K562 (cell line): ENCODE data around the gene SS18L1. TPM values are rescaled to one million over a fixed set of nuclear protein-coding genes. Genes with fewer than 3 reads are reported as not detected.
A peak's percentile ranks its signal among the peaks of the same experiment; 100 is the strongest.

Experiments used
- ATAC-seq: fragments of 200-7000 bp; cut with Tn5 transposase; 3 replicates; pipeline ENCODE4 v1.9.1; 2020; ENCODE audit warnings: moderate library complexity
- BruUV-seq: library from RNA; stranded (reverse); fragments of 400-500 nt; replicated peaks from 2 replicates; lab custom pipeline; 2021; lab: Mats Ljungman, UMichigan
- CTCF ChIA-PET: fragments of 300-600 bp; formaldehyde crosslinking; extraction: SDS; loops from one replicate; lab custom pipeline; 2021; ENCODE audit warnings: low intra/inter-chr PET ratio; lab: Yijun Ruan, JAX
- POLR2A ChIA-PET: fragments of 300-600, 350-650 bp; sonication (Branson Sonifier 250); formaldehyde crosslinking; extraction: SDS; loops from one replicate; lab custom pipeline; 2021; ENCODE audit warnings: antibody characterized with exemption, inconsistent platforms; lab: Yijun Ruan, JAX
- DNase-seq, 4 experiments: peaks; one replicate each; pipeline versions ENCODE4 v3.0.0 to v3.0.0-alpha.2; 2011 to 2018; ENCODE audit warnings: low spot score in 3 of 4, mixed read lengths in 3 of 4; ENCODE audit errors: extremely low read depth in 1 of 4
- FAIRE-seq: peaks from 2 replicates; lab custom pipeline; 2011; peaks lifted over from hg19 to GRCh38; lab: Jason Lieb, UNC
- H2AFZ ChIP-seq: 2 replicates; pipeline ENCODE4 v1.6.0; 2011; ENCODE audit warnings: low read depth, low read length, control low read depth, inconsistent platforms
- H3K27ac ChIP-seq: fragments of 200-600 bp; 3 replicates; pipeline ENCODE4 v1.8.0; 2011; ENCODE audit warnings: low read depth, mild to moderate bottlenecking, control low read depth, inconsistent platforms, low read length, moderate library complexity, mixed read lengths; ENCODE audit errors: extremely low read depth
- H3K27me3 ChIP-seq, 2 experiments: fragments of 300-600 bp in 1 of 2; 2 replicates in 1 of 2; 3 replicates in 1 of 2; pipeline versions ENCODE4 v1.6.0 to v1.8.0; 2011; ENCODE audit warnings: inconsistent platforms in 2 of 2, low read length in 2 of 2, mild to moderate bottlenecking in 1 of 2, mixed read lengths in 1 of 2, moderate library complexity in 1 of 2; ENCODE audit not compliant: control insufficient read depth in 2 of 2, insufficient read depth in 2 of 2
- H3K36me3 ChIP-seq: fragments of 300-600 bp; 3 replicates; pipeline ENCODE4 v1.8.0; 2011; ENCODE audit warnings: mild to moderate bottlenecking, low read length, inconsistent platforms; ENCODE audit not compliant: control insufficient read depth, insufficient read depth
- H3K4me1 ChIP-seq, 2 experiments: fragments of 200-600 bp in 1 of 2; replicated peaks in 1 of 2; 2 replicates in 1 of 2; 3 replicates in 1 of 2; pipeline versions ENCODE4 v1.5.1 to v1.8.0; 2011; ENCODE audit warnings: inconsistent platforms in 2 of 2, low read length in 2 of 2, mild to moderate bottlenecking in 1 of 2, mixed read lengths in 1 of 2, moderate library complexity in 1 of 2; ENCODE audit not compliant: control insufficient read depth in 2 of 2, insufficient read depth in 2 of 2
- H3K4me2 ChIP-seq: 2 replicates; pipeline ENCODE4 v1.6.1; 2011; ENCODE audit warnings: low read length, control low read depth, inconsistent platforms, mixed read lengths; ENCODE audit not compliant: insufficient read depth
- H3K4me3 ChIP-seq: fragments of 200-600 bp; sonication (generic), shearing (Covaris generic); 2 replicates; pipeline ENCODE4 v1.5.1; 2016; ENCODE audit warnings: control low read depth, inconsistent platforms
- H3K79me2 ChIP-seq: fragments of 200-600 bp; 3 replicates; pipeline ENCODE4 v1.8.0; 2011; ENCODE audit warnings: low read length, inconsistent platforms; ENCODE audit not compliant: control insufficient read depth, insufficient read depth
- H3K9ac ChIP-seq, 2 experiments: 2 replicates each; pipeline versions ENCODE4 v1.6.0 to v1.6.1; 2011; ENCODE audit warnings: low read depth in 2 of 2, low read length in 2 of 2, control low read depth in 1 of 2, inconsistent platforms in 1 of 2, mild to moderate bottlenecking in 1 of 2, mixed read lengths in 1 of 2; ENCODE audit not compliant: insufficient read depth in 1 of 2
- H3K9me1 ChIP-seq: one replicate; pipeline ENCODE4 v1.6.0; 2011; ENCODE audit warnings: inconsistent platforms, mild to moderate bottlenecking, low read length, moderate library complexity; ENCODE audit not compliant: control insufficient read depth, insufficient read depth
- H3K9me3 ChIP-seq: replicated peaks from 2 replicates; pipeline ENCODE4 v1.5.1; 2011; ENCODE audit warnings: low read depth, low read length, inconsistent platforms; ENCODE audit not compliant: control insufficient read depth, insufficient read depth
- H4K20me1 ChIP-seq: replicated peaks from 2 replicates; pipeline ENCODE4 v1.6.1; 2011; ENCODE audit warnings: low read length, inconsistent platforms, mixed read lengths; ENCODE audit not compliant: control insufficient read depth, insufficient read depth
- EZH2 ChIP-seq: IDR thresholded peaks from 2 replicates; pipeline ENCODE4 v1.6.1; 2012; ENCODE audit warnings: low read depth, mild to moderate bottlenecking, inconsistent platforms, low read length, borderline replicate concordance
- POLR2G ChIP-seq: fragments of 200-400 bp; formaldehyde crosslinking; IDR thresholded peaks from 2 replicates; pipeline ENCODE4 v1.6.1; 2017; ENCODE audit warnings: low read depth, mild to moderate bottlenecking, antibody characterized with exemption, low read length, moderate library complexity
- SMARCE1 ChIP-seq: fragments of 450-650 bp; IDR thresholded peaks from 2 replicates; pipeline ENCODE4 v1.7.1; 2016; ENCODE audit warnings: mild to moderate bottlenecking
- YBX1 ChIP-seq: fragments of 450-650 bp; IDR thresholded peaks from 2 replicates; pipeline ENCODE4 v1.7.1; 2016; ENCODE audit warnings: mild to moderate bottlenecking
- ZNF780A ChIP-seq: fragments of 250-450 bp; sonication (Bioruptor Pico); IDR thresholded peaks from 2 replicates; pipeline ENCODE4 v1.5.0; 2021; ENCODE audit warnings: mild to moderate bottlenecking
- ZSCAN32 ChIP-seq: fragments of 450-650 bp; formaldehyde crosslinking; IDR thresholded peaks from 2 replicates; pipeline ENCODE4 v1.4.0; 2020; ENCODE audit warnings: mild to moderate bottlenecking, moderate library complexity
- WGBS: fragments of 100-300 bp; shearing (Covaris generic); methylation state at CpG from one replicate; pipeline ENCODE4 v1.1.6; 2016; ENCODE audit warnings: low coverage, mixed read lengths; ENCODE audit not compliant: insufficient coverage; ENCODE audit errors: missing lambda C conversion rate; 5-methylcytosine and 5-hydroxymethylcytosine counted together
- in situ Hi-C: fragments of 300-500 bp; cut with MboI; formaldehyde crosslinking; loops from 4 replicates; pipeline ENCODE4 v1.15.0; 2018; ENCODE audit warnings: inconsistent platforms, mixed read lengths
- intact Hi-C: fragments of 100-400 bp; cut with micrococcal nuclease; formaldehyde crosslinking; loops from 2 replicates; pipeline ENCODE4 v1.14.2; 2022
- polyA plus RNA-seq, 8 experiments: library from polyadenylated mRNA; depleted of rRNA in 4 of 8; stranded (reverse) in 5 of 8; unstranded in 3 of 8; fragments of >200 nt; fragmentation: Nextera tagmentation in 2 of 8; fragmentation: Illumina TruSeq in 1 of 8; extraction: Ambion mirVana in 2 of 8; extraction: Trizol in 1 of 8; gene quantifications; 2 replicates each; pipeline versions ENCODE4 v1.2.1 to v1.2.3, GENCODE V29; 2011 to 2014; ENCODE audit warnings: inconsistent platforms in 1 of 8, missing spikeins in 1 of 8
- total RNA-seq, 7 experiments: library from RNA; depleted of rRNA in 6 of 7; stranded (reverse); fragments of >200 nt in 6 of 7; fragmentation: Illumina TruSeq in 2 of 7; extraction: Trizol in 2 of 7; gene quantifications; 2 replicates each; pipeline versions ENCODE4 v1.2.1 to v1.2.3, GENCODE V29; 2011 to 2021; ENCODE audit warnings: low replicate concordance in 1 of 7
- TF ChIP-seq, protein P1 (sequence below): sonication (generic); formaldehyde crosslinking; IDR thresholded peaks from 2 replicates; pipeline ENCODE4 v1.8.1; 2023; ENCODE audit warnings: mild to moderate bottlenecking, missing genetic modification reagents

Gene SS18L1
- total and polyA plus RNA-seq, 9 of the 15 experiments (the other 6 are each of a cell fraction or from before 2014, with no cell fraction given) = 2.7 to 28.3 (median 15.1) TPM

GRCh38 chr20:62163986-62164762 lies 20.6 kb downstream of the SS18L1 start:
- ATAC-seq = no peak
- peaks cover 3% of the 10 kb centered on the region for H3K9me1 ChIP-seq
- 0 out of 2 replicates have a peak, but pooled peaks cover 5% of the 10 kb centered on the region for H4K20me1 ChIP-seq

More at GRCh38 chr20:62163986-62164762, 20.6 kb downstream of the SS18L1 start:
- Histone ChIP-seq H3K27ac (no peak overlapping the region), H3K9me3 (no peaks in the 10 kb centered on the region)
- FAIRE-seq = no peak
- TF ChIP-seq EZH2 (no peak), ZNF780A (CRISPR knock-in tag) (no peak), POLR2G (peak; percentile 31; the same call in 1 of the 2 replicates), SMARCE1 (no peak), ZSCAN32 (CRISPR knock-in tag) (no peak), YBX1 (no peak)
- TF ChIP-seq, protein P1, sequence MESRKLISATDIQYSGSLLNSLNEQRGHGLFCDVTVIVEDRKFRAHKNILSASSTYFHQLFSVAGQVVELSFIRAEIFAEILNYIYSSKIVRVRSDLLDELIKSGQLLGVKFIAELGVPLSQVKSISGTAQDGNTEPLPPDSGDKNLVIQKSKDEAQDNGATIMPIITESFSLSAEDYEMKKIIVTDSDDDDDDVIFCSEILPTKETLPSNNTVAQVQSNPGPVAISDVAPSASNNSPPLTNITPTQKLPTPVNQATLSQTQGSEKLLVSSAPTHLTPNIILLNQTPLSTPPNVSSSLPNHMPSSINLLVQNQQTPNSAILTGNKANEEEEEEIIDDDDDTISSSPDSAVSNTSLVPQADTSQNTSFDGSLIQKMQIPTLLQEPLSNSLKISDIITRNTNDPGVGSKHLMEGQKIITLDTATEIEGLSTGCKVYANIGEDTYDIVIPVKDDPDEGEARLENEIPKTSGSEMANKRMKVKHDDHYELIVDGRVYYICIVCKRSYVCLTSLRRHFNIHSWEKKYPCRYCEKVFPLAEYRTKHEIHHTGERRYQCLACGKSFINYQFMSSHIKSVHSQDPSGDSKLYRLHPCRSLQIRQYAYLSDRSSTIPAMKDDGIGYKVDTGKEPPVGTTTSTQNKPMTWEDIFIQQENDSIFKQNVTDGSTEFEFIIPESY = 0 out of 2 replicates have a peak, but pooled peaks have one; percentile 47
- TF ChIP-seq, all 486 proteins: peak for 2
- ChIA-PET CTCF (no interaction called here), POLR2A (interaction anchor here (0.6 kb wide), 1 partner anchor 102 kb away, joined by 3 read pairs; no protein-coding TSS in a partner anchor)
- no peak for DNase-seq
- no peak overlapping the region for H3K4me2 ChIP-seq
- intact Hi-C loops = no loop called here
- H3K9ac ChIP-seq = no peak overlapping the region
- WGBS = 91% methylated on average over 28 of the region's 29 CpGs
- H3K36me3 ChIP-seq = peaks cover 87% of the 10 kb centered on the region; the same call in 2 of the 3 replicates
- H2AFZ ChIP-seq = no peak overlapping the region
- H3K4me1 ChIP-seq = peaks cover 0 to 17% of the 10 kb centered on the region in 2 experiments; a peak in 1 of 5 replicates
- H3K27me3 ChIP-seq = no peaks in the 10 kb centered on the region
- H3K4me3 ChIP-seq = no peak overlapping the region
- in situ Hi-C loops = no loop called here
- H3K79me2 ChIP-seq = peaks cover 2% of the 10 kb centered on the region; the same call in 1 of the 3 replicates
- no TSS peak for BruUV-seq
